ENCODE results near the gene SERPINB4.

DNA sequence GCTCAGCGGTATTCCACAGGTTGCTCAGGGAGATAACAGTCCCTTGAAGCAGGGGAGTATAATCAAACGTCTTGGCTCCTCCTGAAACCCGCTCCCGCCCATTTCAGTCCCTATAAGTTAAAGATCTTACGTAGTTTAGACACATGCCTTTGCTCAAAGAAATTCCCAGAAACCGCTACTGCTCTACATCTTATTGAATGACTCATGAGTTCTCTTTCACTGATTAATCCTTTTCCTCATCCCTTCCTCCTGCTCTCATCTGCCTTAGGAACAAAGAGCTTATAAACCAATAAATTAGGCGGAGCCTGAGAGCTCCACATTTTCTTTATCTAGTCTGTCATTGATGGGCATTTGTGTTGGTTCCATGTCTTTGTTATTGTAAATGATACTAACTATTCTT is 4.2 kb upstream of the SERPINB4 start:
- TF ChIP-seq EZH2 (IDR thresholded peaks at IDR 0.05; ENCODE audit: borderline replicate concordance, low read length), result no peak
- TF ChIP-seq, protein P1, sequence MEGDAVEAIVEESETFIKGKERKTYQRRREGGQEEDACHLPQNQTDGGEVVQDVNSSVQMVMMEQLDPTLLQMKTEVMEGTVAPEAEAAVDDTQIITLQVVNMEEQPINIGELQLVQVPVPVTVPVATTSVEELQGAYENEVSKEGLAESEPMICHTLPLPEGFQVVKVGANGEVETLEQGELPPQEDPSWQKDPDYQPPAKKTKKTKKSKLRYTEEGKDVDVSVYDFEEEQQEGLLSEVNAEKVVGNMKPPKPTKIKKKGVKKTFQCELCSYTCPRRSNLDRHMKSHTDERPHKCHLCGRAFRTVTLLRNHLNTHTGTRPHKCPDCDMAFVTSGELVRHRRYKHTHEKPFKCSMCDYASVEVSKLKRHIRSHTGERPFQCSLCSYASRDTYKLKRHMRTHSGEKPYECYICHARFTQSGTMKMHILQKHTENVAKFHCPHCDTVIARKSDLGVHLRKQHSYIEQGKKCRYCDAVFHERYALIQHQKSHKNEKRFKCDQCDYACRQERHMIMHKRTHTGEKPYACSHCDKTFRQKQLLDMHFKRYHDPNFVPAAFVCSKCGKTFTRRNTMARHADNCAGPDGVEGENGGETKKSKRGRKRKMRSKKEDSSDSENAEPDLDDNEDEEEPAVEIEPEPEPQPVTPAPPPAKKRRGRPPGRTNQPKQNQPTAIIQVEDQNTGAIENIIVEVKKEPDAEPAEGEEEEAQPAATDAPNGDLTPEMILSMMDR (IDR thresholded peaks at IDR 0.05; ENCODE audit: low read length), result no peak
